Vagina (tissue), 2 donors: ENCODE data around the gene SUSD2. TPM values are rescaled to one million over a fixed set of nuclear protein-coding genes. Genes with fewer than 3 reads are reported as not detected.

Experiments
- DNase-seq, 2 donors: peaks; one replicate each; pipeline ENCODE4 v3.0.0-alpha.2; 2017; ENCODE audit errors: extremely low spot score in 2 of 2
- H3K27ac ChIP-seq: fragments of 200-600 bp; sonication (generic); one replicate; pipeline ENCODE4 v1.5.1; 2019
- H3K27me3 ChIP-seq: fragments of 200-600 bp; sonication (generic); one replicate; pipeline ENCODE4 v1.5.1; 2019
- H3K36me3 ChIP-seq, 2 donors: fragments of 200-600 bp; sonication (generic); one replicate each; pipeline ENCODE4 v1.5.1; 2017 to 2019
- H3K4me1 ChIP-seq: fragments of 200-600 bp; sonication (generic); one replicate; pipeline ENCODE4 v1.5.1; 2019
- H3K4me3 ChIP-seq, 2 donors: fragments of 200-600 bp; sonication (generic); 1 replicate in 1 of 2; 2 replicates in 1 of 2; pipeline ENCODE4 v1.5.1; 2016 to 2019
- H3K9me3 ChIP-seq: fragments of 200-600 bp; sonication (generic); one replicate; pipeline ENCODE4 v1.5.1; 2019
- POLR2A ChIP-seq, 2 donors: fragments of 450-650 bp; IDR thresholded peaks; one replicate each; pipeline ENCODE4 v1.6.1; 2017; ENCODE audit warnings: antibody characterized with exemption in 2 of 2, mild to moderate bottlenecking in 2 of 2, moderate library complexity in 2 of 2
- POLR2AphosphoS5 ChIP-seq, 2 donors: sonication (generic); formaldehyde crosslinking; IDR thresholded peaks; one replicate each; pipeline ENCODE4 v1.9.0; 2017; ENCODE audit warnings: antibody characterized with exemption in 2 of 2, mild to moderate bottlenecking in 2 of 2, low read depth in 1 of 2; ENCODE audit not compliant: insufficient read depth in 1 of 2
- intact Hi-C: fragments of 100-400 bp; cut with DNase I; formaldehyde crosslinking; loops from one replicate; pipeline ENCODE4 v1.15.1; 2023
- total RNA-seq: library from RNA; depleted of rRNA; stranded (reverse); fragments of >200 nt; gene quantifications from one replicate; pipeline ENCODE4 v1.2.3, GENCODE V29; 2016
- TF ChIP-seq, protein P1 (sequence below), 3 experiments: fragments of 450-650 bp in 2 of 3; fragments of 200-600 bp in 1 of 3; sonication (generic) in 1 of 3; IDR thresholded peaks; one replicate each; pipeline ENCODE4 v1.5.1; 2017 to 2019; ENCODE audit warnings: antibody characterized with exemption in 3 of 3, mild to moderate bottlenecking in 2 of 3, moderate library complexity in 2 of 3

Gene SUSD2
- total RNA-seq, 1 donor from 2014 or later, result 9.1 TPM

DNA sequence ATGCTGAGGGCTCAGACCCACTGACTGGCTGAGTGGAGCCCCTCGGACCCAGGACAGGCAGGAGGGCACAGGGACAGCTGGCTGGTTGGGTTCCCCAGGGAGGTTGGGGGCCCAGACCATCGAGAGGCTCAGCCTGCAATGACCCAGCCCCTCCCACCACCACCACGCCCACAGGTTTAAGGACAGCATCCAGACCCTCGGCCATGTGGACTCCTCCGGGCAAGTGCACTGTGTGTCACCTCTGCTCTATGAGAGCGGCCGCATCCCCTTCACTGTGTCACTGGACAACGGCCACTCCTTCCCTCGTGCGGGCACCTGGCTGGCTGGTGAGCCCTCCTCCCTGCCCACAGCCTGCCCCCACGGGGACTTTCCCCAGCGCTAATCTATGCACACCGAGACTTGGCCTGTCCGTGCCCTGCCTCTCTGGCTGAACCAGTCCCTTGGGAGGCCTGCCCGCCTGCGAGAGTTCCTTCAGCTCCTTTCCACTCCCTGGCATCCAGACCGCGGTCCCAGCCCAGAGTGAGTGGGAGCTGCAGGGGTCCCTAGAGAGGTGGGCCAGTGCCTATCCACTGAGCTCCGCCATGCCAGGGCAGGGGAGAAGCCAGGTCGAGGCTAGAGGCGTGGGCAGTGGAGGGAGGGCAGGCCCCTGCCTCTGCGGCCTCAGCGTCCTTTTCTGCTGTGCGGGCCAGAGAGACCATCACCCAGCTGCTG, 2.2 kb downstream of the SUSD2 start:
- TF ChIP-seq POLR2AphosphoS5 (IDR thresholded peaks at IDR 0.05; ENCODE audit: insufficient read depth in 1 of 2, low read depth in 1 of 2) (no peak), POLR2A (IDR thresholded peaks at IDR 0.05) (no peak)
- TF ChIP-seq, protein P1, sequence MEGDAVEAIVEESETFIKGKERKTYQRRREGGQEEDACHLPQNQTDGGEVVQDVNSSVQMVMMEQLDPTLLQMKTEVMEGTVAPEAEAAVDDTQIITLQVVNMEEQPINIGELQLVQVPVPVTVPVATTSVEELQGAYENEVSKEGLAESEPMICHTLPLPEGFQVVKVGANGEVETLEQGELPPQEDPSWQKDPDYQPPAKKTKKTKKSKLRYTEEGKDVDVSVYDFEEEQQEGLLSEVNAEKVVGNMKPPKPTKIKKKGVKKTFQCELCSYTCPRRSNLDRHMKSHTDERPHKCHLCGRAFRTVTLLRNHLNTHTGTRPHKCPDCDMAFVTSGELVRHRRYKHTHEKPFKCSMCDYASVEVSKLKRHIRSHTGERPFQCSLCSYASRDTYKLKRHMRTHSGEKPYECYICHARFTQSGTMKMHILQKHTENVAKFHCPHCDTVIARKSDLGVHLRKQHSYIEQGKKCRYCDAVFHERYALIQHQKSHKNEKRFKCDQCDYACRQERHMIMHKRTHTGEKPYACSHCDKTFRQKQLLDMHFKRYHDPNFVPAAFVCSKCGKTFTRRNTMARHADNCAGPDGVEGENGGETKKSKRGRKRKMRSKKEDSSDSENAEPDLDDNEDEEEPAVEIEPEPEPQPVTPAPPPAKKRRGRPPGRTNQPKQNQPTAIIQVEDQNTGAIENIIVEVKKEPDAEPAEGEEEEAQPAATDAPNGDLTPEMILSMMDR (IDR thresholded peaks at IDR 0.05), result no peak
- Histone ChIP-seq H3K4me3 (peak overlapping the region in 1 of 2 donors; percentile 29), H3K9me3 (no peaks in the 10 kb centered on the region), H3K4me1 (peaks cover 28% of the 10 kb centered on the region), H3K27me3 (no peaks in the 10 kb centered on the region), H3K36me3 (peaks cover 0 to 1% of the 10 kb centered on the region in 2 donors), H3K27ac (no peak overlapping the region)
- DNase-seq, result no peak
- intact Hi-C loops, result no loop called here

DNA sequence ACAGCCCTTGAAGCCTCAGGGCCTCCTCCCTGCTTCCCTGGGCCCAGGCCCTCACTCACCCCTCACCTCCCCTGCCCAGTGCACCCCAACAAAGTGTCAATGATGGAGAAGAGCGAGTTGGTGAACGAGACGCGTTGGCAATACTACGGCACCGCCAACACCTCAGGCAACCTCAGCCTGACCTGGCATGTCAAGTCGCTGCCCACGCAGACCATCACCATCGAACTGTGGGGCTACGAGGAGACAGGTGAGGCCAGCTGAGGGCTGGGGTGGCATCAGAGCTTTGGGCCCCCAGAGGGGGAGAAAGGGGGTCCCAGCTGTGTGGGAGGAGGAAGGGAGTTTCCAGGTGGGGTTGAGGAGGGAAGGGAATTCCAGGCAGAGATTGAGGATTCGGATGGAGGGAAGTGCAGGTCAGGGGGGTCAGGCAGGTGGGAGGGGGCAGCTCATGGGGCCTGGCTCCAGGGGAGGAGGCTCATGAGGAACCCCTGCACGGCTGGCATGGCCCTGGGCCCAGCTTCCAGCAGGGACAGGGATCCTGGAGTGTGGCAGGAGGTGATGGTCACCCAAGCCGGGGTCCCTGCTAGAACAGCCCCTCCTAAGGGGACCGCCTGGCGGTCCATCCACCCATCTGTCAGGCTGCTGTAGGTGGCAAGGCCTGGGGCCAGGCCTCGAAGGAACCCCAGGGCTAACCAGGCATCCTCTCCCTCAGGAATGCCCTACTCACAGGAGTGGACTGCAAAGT, 2.9 kb downstream of the SUSD2 start:
- DNase-seq, result no peak
- intact Hi-C loops, result no loop called here
- H3K4me1 ChIP-seq, result peaks cover 28% of the 10 kb centered on the region

DNA sequence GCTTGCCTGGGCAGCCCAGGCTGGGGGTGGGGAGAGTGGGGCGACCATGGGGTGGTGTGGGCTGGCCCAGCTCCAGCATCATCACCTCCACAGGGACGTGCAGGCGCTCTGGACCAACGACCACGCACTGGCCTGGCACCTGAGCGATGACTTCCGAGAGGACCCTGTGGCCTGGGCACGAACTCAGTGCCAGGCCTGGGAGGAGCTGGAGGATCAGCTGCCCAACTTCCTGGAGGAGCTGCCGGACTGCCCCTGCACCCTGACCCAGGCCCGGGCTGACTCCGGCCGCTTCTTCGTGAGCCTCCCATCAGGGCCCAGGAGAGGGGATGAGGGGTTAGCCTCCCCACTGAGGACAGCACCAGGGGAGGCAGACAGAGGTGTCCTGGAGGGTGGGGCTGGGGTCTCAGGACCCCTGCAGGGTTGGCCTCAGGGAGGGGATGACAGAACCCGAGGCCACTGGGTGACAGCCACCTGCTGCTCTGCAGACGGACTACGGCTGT, 3.8 kb downstream of the SUSD2 start:
- DNase-seq, result no peak
- no peaks in the 10 kb centered on the region for H3K36me3 ChIP-seq
- no peaks in the 10 kb centered on the region for H3K9me3 ChIP-seq
- H3K4me3 ChIP-seq, result no peak overlapping the region
- intact Hi-C loops, result loop anchor here (5.0 kb wide), 1 partner anchor 62 kb away; the partner anchor contains the start of gene GGT5
- H3K27ac ChIP-seq, result no peak overlapping the region
- H3K27me3 ChIP-seq, result no peaks in the 10 kb centered on the region
- TF ChIP-seq POLR2A (IDR thresholded peaks at IDR 0.05) (no peak), POLR2AphosphoS5 (IDR thresholded peaks at IDR 0.05; ENCODE audit: insufficient read depth in 1 of 2, low read depth in 1 of 2) (no peak)
- TF ChIP-seq, protein P1 (IDR thresholded peaks at IDR 0.05), result no peak
- peaks cover 31% of the 10 kb centered on the region for H3K4me1 ChIP-seq

More for the DNA sequence above, 2.9 kb downstream of the SUSD2 start:
- Histone ChIP-seq H3K9me3 (no peaks in the 10 kb centered on the region), H3K36me3 (no peaks in the 10 kb centered on the region), H3K4me3 (no peak overlapping the region), H3K27me3 (no peaks in the 10 kb centered on the region), H3K27ac (no peak overlapping the region)
- TF ChIP-seq POLR2AphosphoS5 (IDR thresholded peaks at IDR 0.05; ENCODE audit: insufficient read depth in 1 of 2, low read depth in 1 of 2) (no peak), POLR2A (IDR thresholded peaks at IDR 0.05) (no peak)
- TF ChIP-seq, protein P1 (IDR thresholded peaks at IDR 0.05), result no peak

DNA sequence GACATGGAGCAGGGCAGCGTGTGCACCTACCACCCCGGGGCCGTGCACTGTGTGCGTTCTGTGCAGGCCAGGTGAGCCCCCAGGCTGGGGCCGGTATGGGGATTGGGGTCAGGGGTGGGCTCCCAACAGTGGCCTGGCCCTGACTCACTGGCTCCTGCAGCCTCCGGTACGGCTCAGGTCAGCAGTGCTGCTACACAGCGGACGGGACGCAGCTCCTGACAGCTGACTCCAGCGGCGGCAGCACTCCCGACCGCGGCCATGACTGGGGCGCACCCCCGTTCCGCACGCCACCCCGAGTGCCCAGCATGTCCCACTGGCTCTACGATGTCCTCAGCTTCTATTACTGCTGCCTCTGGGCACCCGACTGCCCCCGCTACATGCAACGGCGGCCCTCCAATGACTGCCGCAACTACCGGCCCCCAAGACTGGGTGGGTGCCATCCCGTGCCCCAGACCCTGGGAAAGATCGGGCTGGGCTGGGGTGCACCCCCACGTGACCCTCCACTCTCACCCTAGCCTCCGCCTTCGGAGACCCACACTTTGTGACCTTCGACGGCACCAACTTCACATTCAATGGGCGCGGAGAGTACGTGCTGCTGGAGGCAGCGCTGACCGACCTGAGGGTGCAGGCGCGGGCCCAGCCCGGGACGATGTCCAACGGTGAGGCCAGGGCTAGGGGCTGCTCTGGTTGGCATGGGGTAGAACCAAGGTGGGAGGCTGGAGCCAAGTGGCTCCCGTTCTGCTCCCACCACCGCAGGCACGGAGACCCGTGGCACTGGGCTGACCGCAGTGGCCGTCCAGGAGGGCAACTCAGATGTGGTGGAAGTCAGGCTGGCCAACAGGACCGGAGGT, 4.4 kb downstream of the SUSD2 start:
- no peak for DNase-seq
- Histone ChIP-seq H3K27me3 (no peaks in the 10 kb centered on the region), H3K36me3 (no peaks in the 10 kb centered on the region), H3K4me1 (peaks cover 35% of the 10 kb centered on the region), H3K4me3 (no peak overlapping the region), H3K9me3 (no peaks in the 10 kb centered on the region), H3K27ac (no peak overlapping the region)
- no peak for TF ChIP-seq POLR2AphosphoS5 (IDR thresholded peaks at IDR 0.05; ENCODE audit: insufficient read depth in 1 of 2, low read depth in 1 of 2)
- TF ChIP-seq POLR2A (IDR thresholded peaks at IDR 0.05), result no peak
- TF ChIP-seq, protein P1 (IDR thresholded peaks at IDR 0.05), result no peak
- intact Hi-C loops, result loop anchor here (5.0 kb wide), 1 partner anchor 62 kb away; the partner anchor contains the start of gene GGT5
